GM18520 (cell line): ENCODE data around the gene RASIP1.

Experiments
- ATAC-seq: cut with Tn5 transposase; IDR thresholded peaks from one replicate; pipeline ENCODE4 v1.9.1; 2021; ENCODE audit not compliant: unreplicated experiment

RASIP1 gene

DNA sequence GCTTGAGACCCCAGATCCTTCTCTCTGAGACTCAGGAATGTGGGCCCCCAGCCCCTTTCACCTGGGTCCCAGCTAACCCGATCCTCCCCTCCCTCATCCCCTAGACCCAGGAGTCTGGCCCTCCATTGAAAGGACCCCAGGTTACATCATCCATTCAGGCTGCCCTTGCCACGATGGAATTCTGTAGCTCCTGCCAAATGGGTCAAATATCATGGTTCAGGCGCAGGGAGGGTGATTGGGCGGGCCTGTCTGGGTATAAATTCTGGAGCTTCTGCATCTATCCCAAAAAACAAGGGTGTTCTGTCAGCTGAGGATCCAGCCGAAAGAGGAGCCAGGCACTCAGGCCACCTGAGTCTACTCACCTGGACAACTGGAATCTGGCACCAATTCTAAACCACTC, 15.4 kb upstream of the RASIP1 start:
- ATAC-seq: no peak

DNA sequence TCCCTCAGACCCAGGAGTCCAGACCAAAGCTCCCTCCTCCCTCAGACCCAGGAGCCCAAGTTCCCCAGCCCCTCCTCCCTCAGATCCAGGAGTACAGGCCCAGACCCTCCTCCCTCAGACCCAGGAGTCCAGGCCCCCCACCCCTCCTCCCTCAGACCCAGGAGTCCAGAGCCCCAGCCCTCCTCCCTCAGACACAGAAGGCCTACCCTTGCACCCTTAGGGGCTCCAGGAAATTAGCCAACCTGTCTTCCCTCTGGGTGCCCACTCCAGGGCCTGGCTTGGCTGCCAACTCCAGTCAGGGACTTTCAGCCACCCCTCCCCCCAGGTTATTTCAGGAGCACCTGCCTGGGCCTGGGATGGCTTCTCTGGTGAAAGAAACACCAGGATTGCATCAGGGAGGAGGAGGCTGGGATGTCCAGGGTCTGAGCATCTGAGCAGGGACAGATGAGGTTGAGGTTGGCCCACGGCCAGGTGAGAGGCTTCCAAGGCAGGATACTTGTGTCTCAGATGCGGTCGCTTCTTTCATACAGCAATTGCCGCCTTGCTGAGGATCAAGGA, 14.8 kb upstream of the RASIP1 start, which contains the start of gene FGF21:
Gene FGF21, plus strand, starts transcription at position 441 of the 558 bp plus-strand sequence. CDS start 713 bp downstream, outside the sequence.
- no peak for ATAC-seq

DNA sequence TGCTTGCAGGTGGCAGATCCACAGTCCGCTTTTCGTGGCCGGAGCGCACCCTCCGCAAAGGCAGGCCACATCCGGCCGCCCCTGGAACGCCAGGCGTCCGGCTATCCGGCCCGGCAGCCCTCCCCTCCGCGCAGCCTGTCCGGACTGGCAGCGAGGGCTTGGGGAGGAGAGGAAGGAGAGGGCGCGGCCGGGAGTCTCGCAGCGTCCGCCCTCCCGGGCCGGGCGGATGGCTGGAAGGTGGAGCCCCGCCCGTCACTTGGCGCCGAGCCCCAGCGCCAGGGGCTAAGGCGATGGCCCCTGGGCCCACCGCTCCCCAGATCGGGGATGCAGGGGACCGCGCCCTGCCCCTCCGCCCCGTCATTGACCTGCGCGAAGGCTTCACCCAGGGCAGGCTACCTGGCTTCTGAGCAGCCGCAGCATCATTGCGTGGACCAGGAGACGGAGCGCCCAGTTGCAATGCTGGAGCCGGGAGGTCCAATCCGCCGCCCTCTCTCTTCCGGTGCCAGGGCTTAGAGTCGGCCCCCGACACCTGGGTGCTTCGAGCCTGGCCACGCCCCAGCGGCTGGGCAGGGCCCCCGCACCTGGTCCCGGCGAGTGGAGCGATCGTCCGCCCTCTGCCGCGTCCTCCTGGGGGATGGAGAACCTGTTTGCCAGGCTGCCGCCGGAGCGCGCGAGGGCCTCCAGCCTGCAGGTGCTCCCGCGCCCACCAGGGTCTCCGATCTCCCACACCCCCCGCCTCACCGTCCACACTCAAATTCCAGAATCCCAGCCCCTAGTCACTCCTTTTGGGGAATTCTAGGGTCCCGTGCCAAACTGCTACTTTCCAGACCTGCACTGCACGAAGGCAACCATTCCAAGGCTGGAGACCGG, 12.3 kb upstream of the RASIP1 start, which contains the start of gene FUT1:
Gene FUT1, minus strand, starts transcription at position 146 of the 870 bp plus-strand sequence. CDS start 1,360 bp downstream, outside the sequence.
- no peak for ATAC-seq

DNA sequence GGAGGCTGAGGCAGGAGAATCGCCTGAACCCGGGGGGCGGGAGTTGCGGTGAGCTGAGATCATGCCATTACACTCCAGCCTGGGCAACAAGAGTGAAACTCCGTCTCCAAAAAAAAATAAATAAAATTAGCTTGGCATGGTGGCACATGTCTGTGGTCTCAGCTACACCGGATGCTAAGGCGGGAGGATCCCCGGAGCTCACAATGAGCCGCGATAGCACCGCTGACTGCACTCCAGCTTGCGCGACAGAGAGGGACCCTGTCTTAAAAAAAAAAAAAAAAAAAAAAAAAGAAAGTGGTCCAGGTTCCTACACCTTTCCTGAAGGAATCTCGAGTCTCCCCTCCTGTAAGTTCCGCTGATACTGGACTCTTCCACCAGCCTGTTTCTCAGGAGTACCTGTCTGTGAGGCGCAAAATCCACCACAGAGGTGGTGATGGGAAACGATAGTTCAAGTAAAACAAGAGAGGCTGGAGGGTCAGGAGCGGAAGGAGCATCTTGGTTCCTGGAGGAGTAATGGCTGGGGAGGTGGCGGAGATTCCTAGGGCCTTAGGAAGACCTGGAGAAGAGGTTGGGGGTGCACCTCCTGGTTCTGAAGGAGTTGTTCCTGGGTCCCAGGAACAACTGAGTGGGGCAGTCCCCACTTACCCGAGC, 11.6 kb upstream of the RASIP1 start:
- no peak for ATAC-seq

DNA sequence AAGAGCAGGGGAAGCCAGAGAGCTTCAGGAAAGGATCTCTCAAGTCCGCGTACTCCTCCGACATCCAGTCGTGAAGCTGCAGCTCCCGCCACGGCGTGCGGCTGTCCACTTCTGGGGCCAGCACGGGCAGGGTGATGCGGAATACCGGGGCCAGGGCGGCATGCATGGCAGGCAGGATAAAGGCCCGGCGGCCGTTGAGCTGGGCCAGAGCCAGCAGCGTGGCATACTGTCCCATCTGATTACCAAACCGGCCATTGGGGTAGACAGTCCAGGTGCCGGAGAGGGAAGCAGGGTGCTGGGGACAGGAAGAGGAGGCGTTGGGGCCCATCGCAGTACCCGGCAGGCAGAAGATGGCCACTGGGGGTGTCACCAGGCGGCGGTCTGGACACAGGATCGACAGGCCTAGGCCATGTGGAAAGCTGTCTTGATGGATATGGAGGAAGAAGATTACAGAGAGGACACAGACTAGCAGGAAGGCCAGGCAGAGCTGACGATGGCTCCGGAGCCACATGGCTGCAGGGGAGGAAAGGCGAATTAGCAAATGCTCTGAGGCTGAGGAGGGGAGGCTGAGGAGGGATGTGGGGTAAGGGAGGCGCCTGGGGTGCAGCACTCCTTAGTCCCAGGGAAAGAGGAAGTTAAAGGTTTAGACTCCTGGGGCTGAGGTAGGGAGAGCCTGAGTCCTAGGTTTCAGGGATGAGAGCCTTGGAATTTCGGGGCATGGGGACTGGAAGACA, 10.5 kb upstream of the RASIP1 start:
- ATAC-seq: no peak

DNA sequence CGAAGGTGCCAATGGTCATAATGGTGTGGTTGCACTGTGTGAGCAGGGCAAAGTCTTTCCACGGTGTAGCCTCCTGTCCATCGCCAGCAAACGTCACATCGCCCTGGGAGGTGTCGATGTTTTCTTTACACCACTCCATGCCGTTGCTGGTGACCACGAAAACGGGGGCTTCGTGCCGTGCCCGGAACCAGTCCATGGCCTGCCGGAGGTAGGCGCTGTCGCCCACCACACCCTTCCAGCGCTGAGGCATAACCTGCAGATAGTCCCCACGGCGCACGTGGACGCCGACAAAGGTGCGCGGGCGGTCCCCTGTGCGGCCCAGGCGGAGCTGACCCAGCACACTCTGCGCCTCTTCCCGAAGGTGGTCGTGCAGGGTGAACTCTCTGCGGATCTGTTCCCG, 9.9 kb upstream of the RASIP1 start:
- no peak for ATAC-seq

DNA sequence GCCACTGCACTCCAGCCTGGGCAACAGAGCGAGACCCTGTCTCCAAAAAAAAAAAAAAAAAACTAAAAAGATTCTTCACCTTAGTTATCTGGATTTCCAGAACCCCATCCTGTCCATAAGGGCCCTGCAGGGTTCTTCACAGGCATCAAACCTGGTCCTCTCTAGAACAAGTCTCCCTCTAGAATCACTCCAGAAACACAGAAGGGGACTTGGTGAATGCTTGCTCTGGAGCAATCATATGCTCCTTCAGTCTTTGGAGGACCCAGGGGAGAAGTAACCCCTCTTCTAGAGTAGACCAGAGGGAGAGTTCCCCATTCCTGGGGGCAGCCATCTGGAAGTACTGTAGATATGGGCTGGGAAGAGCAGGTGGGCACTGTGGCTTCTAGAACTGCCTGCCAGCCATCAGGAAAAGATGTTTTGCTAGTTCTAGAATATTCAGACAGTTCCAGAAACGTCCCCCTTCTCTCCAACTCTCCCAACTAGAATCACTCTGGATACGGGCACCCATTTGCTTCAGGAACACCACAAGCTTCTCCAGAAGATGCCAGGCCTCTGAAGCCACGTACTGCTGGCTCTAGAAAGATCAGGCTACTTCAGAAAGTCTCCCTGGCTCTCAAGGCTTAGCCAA, 9.3 kb upstream of the RASIP1 start:
- ATAC-seq: no peak

DNA sequence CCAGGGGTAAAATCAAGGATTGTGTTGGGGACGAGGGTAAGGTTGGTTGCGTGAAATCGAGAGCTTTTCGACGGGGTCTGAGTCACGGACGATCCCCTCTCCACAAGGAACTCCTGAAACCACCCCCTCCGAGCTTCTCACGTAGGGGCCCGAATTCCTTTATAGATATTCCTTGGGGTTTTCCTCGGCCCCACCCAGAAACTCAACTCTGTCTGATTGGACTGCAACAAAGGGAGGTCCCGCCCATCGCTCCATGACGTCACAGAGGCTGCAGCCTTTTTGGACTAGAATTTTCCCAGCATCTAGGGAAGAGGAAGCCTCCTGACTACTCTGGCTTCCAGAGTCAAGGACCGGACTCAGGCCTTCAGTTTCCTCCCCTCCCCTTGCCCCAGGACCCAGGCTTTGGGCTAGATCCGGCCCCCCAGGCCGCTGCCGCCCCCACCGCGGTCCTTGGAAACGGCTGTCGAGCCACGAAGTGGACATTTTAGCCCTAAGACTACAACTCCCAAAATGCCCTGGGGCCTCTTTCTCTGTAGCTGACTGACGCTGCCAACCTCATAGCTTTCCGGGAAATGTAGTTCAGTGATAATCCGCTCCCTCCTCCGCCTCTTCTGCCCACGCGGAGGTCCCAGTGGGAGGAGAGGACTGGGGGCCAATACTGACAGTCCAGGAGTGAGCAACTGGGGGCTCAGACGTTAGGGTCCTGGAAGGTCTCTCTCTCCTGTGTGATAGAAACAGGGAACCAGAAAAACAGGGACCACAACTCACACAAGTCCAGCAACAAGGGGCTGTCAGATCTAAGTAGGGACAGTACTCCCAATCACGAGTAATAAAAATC, 6.5 kb upstream of the RASIP1 start, which contains the start of gene IZUMO1:
Gene IZUMO1, minus strand, starts transcription at position 172 of the 838 bp plus-strand sequence. CDS start 1,050 bp downstream, outside the sequence.
- ATAC-seq: no peak

DNA sequence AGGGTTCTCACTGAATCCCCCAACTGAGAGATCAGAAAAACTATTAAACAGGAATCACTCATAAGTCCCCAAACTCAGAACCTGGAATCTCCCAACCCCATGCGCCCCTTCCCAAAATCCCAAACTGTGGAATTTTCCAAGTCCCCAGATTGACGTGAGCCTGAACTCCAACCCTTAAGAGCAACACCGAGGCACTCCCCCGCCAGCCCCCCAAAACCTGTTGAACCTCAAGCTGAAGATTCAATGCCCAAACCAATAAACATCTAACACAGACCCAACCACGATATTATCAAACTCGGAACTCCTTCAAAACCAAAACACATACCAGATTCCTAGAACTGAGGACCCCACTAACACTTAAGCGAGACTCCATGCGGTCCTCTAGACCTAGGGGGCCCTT, 5.7 kb upstream of the RASIP1 start:
- no peak for ATAC-seq

DNA sequence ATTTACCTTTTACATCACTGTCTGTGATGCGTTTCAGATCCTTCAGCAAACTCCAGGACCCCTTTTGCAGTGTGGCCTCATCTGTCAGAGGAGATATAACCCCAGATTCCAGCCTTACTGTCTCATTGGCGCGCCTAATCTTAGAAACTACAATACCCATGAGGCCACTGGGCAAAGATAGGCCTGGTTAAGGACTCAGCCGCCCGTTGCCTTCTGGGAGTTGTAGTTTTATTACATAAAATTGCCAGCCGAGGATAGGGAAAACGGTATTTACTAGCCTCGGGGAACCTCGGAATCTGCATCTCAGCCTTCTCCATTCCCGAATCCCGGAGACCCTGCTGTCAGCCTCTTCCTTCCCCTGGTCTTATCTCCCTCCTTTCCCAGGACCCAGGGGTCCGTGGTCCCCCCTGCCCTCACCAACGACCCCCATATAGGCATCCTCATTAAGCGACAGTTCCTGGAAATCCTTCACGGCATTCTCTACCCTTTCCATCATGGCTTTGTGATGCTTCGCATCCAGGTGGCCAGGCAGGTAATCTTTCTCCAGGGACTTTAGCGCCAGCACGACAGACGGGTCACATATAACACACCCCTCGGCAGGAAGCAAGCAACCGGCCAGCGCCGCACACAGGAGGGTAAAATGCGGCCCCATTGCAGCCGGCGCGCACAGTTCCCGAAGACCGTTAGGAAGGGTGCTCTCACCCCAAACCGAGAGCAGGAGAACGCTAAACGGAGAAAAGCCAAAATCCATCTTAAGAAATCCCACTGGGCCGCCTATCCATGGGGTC, 5.0 kb upstream of the RASIP1 start:
- no peak for ATAC-seq

DNA sequence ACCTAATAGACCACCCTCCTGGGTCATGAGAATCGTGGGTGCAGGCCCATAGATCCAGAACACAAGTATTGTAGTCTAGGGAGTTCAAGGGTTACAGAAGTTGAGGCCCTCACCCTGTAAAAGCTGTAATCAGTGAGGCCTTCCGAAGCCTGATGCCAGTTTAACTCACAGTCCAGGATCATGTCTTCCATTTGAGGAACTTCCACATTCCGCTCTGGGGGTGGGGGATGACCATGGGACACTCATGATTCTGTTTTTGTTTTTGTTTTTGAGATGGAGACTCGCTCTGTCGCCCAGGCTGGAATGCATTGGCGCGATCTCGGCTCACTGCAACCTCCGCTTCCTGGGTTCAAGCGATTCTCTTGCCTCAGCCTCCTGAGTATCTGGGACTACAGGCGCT, 1.7 kb upstream of the RASIP1 start:
- no peak for ATAC-seq

DNA sequence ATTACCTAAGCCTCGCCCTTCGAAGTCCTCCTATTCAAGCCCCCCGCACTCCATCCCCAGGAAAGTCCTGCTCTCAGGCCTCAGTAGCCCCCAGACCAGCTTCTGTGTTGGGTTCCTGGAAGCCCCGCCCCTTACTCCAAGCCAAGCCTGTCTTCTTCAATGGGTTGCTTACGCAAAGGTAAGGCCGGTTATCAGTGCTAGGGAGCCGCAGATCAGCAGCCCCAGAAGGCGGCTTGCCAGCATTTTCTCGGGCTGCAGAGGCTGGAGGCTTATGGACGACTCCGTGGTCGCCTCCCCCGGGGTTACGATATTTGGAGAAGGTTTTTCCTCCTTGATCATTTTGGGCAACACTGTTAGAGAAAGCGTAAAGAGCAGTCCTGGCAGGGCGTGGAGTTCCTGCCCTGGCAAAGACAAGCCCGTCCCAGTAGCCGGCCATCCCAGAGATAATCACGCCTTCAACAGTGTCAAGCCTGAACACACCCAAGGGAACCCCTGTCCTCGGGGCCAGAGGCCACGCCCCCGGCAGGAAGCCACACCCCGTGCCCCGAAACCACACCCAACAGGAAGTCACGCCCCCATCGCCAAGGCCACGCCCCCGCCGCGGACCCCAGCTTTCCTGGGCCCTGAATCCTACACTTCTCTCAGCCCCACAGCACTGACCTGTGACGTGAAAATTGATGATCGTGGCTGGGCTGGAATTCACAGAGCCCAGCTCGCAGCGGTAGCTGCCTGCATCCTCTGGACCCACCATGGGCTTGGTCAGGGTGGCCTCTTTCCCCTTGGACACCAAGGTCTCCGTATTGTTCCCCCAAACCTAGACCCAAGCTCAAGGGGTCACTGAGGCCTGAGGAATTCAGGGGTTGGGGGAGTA, 954 bp upstream of the RASIP1 start:
- ATAC-seq: no peak

DNA sequence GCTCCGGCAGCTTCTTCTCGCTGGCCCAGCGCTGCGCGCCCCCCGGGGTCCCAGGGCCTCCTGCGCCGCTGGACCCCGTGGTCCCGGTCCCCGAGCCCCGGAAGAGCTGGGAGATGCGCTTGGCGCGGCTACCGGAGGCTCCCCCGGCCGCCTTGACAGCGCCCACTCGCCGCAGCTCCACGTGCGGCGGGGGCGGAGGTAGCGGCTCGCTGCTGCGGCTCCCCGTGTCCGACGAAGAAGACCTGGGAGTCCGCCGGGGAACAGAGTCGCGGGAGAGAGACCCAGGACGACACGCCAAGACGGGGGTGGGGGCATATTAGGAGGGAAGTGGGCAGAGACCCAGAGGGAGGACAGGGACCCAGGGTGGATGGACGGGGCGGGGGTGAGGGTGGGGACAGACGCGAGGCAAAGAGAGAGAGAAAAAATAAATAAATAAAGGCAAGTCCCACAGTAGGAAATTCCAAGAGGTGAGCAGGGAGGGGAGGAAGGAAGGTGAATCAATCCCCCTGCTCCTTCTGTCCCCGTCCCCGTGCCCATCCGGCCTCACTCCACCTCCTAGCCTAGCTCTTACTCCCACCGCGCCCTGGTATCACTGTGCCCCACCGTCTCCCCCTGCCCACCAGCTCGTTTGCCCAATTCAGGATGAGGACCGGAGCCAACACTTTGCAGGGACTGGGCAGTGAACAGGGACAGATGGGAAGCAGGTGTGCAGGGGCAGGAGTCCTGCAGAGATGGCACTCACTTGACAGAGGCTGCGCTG, 826 bp downstream of the RASIP1 start:
- no peak for ATAC-seq

DNA sequence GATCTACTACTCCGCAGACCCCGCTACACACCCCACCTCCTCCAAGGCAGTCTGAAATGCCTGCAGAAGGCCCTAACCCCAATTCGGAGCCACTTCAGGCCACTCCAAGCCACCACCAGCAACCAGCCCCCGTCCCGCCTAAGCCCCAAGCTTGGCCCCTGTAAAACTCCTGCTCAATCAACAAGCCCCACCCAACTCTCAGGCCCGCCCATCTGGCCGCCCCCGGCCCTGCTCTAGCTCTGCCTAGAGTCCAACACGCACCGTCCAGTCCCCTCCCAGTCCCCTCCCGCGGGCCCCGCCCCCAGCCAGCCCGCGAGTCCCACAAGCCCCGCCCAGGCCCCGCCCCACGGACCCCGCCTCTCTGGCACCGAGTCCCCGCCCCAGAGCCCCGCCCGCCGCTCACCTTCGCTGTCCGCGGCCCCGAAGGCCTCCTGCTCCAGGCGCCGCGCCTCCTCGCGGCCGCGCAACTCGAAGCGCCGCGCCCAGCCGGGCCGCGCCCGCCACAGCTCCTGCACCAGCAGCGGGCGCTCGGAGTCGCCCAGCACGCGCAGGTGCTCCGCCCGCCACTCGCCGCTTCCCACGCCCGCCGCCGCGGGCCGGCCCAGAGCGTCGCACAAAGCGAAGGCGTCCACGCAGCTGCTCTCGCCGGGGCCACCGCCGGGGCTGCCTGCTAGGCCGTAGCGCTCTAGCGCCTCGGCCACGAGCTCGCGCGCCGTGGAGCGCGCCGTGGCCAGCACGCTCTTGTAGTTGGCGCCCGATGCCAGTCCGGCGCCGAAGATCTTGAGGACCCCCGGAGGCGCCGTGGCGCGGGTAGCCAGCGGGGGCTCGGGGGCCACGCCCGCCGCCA, 1.6 kb downstream of the RASIP1 start:
- ATAC-seq: peak; percentile 85

DNA sequence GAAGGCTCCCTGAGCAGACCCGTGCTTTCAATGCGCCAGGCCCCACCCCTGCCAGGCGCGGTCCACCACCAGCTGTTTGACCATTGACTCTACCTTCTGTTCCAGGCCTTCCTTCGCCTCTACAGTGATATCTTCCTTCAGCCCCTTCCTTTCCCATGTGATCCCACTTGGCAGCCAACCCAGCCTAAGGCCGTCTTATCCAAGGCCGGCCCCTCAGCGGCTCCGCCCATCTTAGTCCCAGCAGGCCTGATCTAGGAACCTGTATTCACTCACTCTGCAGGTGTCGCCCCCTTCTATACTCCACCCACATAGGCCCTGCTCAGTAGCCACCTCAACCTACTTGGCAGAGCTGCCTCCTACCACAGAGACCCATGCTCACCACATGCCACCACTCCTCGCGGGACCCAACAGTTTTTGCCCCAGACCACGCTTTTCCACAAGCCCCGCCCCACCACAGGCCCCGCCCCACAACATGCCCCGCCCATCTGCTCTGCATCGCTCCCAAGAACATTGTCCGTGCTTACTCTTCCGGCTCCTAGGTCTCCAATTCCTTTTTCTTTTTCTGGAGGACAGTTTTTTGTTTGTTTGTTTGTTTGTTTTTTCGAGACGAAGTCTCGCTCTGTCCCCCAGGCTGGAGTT, 2.9 kb downstream of the RASIP1 start:
- no peak for ATAC-seq
